ENCODE data around the gene IGFL3.
"Not testable (repeated sequence)": the region's sequence is repeated elsewhere in the genome, so short reads cannot be mapped to it uniquely, and the experiment has no call there.

Gene IGFL3

DNA sequence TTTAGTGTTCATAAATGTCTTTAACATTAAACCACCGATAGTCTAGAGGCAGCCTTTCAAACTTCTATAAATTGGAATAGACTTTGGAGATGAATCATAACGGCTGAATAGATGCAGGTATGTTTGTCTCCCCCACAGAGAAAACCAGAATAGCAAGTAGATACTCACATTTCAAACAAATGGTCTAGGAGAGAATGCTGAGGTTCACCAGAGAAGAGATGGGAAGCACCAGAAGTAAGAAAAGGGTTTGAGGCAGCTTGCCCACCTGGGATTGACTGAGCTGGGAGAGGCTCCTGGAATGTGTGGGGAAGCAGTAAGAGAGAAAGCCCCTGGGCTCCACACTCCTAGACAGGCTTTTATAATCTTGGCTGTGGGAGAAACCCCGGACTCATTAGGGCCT is 6.4 kb downstream of the IGFL3 start:
- DNase-seq: no peak

DNA sequence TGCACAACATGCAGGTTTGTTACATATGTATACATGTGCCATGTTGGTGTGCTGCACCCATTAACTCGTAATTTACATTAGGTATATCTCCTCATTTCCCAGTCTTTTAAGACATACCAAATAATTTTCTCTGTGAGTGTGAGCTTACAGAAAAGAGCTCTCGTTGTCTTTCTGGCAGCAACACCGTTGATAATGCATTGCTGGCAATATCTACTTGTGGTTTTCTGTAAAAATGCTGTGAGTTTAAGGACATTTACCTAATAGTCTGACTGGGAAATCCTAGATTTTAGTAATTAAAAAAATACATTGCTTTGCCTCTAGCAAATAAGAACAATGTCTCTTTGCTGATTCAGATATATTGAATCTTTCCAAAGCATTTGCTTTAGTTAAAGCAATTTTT is 8.4 kb downstream of the IGFL3 start:
- no peak for DNase-seq

DNA sequence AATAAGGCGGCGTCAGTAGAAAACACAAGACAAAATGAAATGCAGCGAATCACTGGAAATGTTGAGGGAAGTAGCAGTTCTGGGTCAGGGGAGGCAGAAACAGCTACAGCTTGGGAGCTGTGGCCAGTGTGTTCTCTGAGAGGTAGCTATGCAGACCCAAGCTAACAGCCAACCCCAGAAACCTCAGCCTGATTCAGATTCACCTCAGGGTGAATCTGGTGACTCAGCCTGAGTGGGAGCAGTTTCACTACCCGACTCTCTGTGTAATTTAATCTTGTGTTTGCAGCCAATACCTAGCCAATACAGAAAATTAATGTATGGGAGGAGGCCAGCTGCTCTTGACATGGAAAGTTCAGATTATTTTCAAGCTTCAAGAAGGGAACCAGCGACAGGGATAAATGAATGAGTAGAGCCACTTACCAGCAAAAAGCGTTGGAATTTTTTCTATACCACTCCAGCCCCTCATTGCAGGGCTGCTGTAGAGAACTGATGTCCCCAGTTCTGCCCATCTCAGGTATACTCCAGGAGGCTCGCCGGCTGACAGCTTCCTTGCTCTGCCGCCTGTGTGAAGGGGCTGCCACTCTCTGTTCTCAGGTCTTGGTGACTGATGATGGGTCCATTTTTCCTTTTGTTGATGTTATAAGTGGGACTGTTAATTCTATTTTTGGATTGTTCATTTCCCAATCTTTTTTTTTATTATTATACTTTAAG is 8.9 kb downstream of the IGFL3 start:
- DNase-seq: peak; percentile 10

DNA sequence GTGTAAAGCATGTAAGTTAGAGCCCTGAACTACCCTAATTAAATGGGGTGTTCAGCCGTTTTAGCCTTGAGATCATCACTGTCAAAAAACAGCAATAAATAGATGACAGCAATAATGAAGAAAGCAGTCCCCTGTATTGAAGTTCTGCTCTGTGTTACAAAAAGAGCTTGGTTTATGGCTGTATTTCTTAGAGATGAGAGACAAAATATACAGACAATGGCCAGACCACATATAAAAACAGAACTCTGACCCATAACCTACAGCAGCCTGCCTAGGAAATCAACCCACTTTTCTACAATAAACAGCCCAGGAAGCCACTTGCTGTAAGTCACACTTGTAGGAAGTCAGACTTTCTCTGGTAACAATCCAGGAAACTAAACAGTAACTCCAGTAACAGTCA is 10.8 kb downstream of the IGFL3 start:
- no peak for DNase-seq

DNA sequence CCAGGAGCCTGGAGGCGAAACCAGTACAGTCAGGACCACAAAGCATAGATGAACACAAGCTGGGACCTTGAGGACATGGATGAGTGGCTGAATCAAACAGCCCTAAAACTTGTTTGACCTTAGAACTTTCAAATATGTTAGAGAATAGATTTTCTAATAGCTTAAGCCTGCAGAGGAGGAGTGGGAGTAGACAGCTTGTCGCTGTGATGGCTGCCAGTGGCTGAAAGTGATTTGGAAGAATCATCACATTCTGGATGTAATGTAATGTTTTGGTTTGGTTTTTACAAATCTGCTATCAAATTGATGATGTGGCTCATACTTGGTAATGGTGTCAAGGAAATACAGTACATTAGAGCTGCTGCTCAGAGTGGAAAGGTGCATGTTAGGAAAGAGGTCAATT is 12.0 kb downstream of the IGFL3 start:
- no peak for DNase-seq

DNA sequence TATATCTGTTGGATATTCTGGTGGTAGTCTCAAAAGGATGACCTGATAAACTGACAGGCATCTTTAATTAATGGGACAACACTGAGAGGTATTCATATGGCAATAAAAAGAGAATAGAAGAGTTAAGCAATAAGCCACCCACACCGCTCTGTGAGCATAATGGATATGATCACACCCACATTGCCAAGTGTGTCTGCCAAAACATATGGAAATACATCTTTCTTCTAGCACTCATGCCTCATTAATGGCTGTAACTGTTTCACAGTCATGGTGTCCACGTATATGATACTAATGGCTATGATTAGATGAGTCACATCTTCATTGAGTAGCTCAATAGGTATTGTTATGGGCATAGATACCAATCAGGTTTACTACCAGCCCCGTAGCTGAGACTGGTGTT is 13.1 kb downstream of the IGFL3 start:
- DNase-seq: no peak

DNA sequence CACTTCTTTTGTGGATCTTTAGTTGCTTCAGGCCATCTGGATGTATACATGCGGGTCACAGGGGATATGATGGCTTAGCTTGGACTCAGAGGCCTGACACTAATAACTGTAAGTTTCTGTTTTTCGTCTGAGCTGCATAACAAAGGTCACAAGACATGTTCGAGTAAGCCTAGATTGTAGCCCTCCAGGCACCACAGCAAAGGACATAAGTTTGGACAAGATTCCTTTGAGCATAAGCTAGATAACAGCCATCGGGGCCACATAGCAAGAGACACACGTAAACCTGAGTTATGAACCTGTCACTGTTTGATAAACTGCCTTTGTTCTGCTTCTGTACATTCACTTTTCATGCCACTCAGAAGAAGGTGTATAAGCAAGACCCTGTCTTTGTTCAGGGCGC is 14.6 kb downstream of the IGFL3 start:
- no peak for DNase-seq

DNA sequence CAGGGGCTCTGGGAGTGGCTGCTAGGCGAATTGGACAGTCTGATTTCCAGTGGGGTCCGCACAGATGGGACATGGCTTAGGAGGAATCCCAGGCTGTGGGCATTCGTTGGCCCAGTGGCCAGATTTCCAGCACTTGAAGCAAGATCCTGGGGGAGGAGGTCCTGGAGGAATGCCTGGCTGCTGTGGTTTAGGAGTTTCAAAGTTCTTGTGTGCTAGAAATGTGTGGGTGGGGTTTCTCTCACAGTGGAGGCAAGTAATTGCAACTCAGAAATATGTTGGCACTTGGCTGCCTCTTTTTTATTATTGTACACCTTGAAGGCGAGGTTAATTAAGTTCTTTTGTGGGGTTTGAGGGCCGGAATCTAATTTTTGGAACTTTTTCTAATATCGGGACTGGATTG is 17.1 kb downstream of the IGFL3 start:
- DNase-seq: no peak

DNA sequence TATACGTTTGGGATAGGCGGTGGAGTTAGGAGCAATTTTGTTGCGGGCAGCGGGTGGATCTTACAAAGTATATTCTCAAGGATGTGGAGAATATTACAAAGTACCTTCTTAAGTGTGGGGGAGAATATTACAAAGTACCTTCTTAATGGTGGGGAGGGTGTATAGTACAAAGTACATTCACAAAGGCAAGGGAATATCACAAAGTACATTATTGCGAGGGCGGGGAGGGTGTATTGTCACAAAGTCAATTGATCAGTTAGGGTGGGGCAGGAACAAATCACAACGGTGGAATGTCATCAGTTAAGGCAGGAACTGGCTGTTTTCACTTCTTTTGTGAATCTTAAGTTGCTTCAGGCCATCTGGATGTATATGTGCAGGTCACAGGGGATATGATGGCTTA is 22.2 kb downstream of the IGFL3 start:
- not testable (repeated sequence) for DNase-seq

DNA sequence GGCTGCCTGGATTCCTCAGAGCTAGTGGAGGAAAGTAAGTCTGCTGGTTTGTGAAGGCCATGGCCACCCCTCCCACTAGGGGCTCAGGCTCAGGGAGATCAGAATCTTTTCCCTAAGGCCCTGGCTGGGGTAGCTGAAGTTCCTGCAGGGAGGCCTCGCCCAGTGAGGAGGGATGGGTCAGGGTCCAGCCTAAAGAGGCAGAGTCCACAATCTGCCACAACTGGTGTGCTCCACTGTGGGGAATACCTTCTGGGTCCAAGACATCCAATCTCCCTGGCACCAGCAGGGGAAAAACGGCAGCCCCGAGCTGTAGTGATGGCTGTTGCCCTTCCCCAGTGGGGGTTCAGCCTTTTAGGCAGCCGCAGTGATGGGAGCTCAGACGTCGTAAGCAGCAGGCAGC is 23.2 kb downstream of the IGFL3 start:
- DNase-seq: no peak

DNA sequence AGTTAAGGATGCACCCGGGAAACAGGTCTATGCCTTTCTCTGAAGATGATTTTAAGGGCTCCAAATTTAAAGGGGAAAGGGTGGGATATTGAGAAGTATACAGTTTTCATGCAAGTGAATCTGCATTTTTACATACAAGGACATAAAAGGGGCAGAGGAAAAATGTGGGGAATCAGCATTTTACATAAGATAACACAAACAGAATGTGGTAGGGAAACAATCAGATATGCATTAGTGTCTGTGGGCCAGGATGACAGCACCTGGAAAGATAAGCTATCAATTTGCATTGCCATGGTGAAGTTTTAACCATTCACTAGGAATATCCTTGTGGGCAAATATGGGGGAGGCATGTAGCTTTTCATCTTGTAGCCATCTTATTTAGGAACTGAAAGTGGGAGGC is 24.1 kb downstream of the IGFL3 start:
- DNase-seq: no peak

DNA sequence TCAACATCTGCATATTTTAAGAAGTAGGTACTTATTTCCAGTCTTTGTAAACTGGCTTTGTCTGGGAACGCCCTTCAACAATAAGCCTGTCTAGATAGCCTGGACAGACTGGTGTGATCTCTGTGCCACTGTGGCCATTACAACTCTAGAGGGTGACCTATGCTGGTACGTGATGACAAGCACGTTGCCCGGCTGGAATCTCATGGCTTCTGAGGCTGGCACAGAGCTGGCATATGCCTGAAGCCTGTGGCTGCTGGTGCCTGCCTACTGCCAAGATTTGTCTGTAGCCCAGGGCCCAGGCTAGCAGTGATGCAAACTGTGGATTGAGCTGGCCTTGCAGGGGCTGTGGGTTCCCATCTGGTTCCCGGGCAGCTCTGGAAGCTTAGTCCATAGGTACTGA is 34.0 kb downstream of the IGFL3 start:
- DNase-seq: no peak

DNA sequence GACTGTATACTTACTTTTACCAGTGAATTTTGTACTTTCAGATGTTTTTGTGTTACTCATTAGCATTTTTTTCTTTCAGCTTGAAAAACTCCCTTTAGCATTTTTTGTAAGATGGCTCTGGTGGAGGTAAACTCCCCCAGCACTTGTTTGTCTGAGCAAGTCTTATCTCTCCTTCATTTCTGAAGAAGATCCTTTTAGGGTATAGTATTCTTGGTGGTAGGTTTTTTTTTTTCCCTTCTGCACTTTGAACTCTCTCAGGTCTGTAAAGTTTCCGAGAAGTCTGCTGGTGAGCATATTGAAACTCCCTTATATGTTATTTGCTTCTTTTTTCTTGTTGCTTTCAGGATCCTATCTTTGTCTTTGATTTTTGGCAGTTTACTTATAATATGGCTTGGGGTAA is 35.1 kb downstream of the IGFL3 start:
- no peak for DNase-seq

DNA sequence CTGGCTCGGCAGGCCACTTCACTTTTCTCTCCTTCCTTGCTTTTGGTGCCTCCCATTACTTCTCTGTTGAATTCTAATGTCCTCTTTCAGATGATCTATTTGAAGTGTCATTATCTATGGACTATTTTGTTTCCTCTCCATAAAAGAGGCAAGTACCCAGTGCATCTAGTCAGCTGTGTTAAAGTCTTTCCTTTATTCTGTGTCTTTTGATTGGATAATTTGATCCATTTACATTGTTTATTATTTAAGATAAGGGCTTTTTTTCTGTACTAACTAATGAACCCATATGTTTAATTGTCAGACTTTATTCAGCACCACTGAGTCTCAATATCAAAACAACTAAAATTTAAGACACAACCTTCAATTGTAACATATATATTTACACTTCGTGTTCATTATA is 36.4 kb downstream of the IGFL3 start:
- DNase-seq: no peak

DNA sequence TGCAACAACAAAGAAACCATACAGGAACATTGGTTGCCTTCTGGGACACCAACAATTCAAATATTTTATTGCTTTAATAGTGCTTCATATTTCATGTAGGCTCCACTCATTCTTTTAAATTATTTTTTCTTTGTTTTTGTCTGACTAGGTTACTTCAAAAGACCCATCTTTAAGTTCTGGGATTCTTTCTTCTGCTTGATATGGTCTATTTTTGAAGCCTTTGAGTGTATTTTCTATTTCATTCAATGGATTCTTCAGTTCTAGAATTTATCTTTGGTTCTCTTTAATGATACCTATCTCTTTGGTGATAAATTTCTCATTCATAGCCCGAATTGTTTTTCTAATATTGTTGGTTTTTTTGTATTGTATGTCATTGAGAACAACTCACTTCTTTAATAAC is 38.6 kb downstream of the IGFL3 start:
- DNase-seq: no peak

DNA sequence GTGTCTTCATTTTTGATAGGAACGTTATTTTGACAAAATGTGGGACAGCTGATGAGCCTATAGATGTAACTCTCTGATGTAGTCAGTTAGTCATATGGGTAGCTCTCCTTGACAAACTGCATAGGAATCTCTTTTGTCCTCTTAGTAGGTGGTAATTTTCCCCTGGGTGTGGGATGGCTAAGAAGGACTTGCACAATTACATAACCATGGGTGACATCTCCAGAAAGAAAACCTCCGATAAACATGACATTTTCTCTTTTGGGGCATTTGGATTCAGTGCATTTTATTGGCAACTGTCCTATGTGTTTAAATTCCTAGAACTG is 41.8 kb downstream of the IGFL3 start:
- DNase-seq: no peak

DNA sequence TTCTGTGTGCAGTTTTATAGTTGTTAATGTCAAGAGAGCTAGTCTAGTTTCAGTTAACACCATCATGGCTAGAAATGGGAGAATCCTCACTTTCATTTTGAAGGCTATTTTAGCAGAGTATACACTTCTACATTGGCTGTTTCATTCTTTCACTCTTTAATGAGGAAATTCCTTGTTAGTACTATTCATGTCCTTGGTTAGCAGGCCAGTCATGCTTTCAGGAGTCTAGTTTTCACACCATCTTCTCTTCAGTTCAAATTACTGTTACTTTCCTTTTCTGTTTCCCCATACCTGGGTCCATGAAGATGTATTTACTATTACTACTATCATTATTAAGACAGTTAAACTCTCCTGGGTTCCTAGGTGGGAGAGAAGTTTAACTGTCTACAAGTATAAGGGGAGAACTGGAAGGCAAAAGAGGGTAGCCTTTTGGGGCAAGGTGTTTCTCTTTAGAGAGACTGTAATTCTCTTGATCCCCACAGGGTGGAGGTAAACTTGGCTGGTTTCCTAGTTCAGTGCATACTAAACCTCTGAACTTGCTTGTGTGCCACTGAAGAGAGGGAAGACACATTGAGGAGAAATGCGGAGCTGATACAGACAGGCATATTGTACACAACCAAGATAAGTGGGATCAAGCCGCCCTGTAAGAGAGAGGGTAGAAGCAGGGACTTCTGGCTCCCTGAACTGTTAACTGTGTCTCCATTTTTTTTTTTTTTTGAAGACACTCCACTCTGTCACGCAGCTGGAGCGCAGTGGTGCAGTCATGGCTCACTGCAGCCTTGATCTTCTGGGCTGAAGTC is 42.4 kb downstream of the IGFL3 start:
- peak; percentile 41 for DNase-seq

DNA sequence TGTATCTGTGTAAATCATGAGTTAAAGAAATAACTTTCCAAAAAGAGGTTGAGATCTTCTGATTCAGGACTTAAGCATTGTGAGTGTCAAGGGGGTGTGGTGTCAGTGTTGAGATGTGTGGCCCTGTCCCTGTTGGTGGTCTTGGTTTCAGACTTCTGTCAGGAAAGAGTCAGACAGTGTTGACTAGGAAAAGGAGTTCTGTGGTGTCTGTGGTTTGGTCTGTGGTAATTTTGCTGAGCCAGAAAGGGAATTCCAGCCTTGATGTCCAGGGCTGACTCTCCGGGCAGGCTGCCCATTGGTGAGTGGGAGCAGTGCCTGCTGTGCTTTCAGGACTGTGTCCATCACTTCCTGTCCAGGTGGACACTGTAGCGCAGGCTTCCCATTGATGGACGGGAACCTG is 43.9 kb downstream of the IGFL3 start:
- no peak for DNase-seq

DNA sequence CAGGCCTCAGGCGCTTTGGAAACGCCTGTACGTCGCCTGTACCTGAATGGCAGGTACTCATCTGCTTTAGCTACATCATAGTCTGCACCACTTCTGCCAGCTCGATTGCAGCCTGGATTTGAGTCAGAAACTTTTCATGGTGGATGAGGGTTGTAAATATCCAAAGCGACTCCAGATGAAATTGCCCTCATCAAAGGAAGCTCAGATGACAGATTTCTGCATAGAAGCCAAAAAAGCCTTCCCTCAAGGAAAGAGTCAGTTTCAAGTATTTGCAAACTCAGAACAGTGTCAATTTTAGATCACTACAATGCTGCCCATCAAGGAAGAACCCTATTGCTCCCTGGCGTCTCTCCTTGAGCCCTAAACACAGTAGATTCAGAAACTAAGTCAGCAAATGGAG is 44.9 kb downstream of the IGFL3 start:
- DNase-seq: no peak

DNA sequence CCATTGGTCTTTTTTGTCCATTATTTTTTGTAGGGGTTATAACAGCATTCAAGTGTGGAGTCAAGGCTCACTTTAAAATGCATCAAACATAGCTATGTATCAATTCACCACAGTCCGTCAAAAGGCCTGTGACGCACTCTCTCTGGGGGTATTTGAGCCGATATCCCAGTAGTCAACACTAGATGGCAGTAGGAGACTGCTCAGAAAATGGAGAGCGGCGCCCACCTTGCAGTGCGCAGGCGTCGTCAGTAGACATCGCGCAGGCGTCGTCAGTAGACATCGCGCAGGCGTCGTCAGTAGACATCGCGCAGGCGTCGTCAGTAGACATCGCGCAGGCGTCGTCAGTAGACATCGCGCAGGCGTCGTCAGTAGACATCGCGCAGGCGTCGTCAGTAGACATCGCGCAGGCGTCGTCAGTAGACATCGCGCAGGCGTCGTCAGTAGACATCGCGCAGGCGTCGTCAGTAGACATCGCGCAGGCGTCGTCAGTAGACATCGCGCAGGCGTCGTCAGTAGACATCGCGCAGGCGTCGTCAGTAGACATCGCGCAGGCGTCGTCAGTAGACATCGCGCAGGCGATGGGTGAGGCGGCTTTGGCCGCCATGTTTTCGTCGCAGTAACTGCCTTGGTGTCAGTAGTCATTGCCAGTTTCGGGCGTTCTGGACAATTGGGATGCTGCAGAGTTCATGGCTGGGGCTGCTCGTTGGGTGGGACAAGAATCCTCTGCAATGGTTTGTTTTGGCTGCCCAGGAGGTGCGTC is 45.7 kb downstream of the IGFL3 start:
- peak; percentile 64 for DNase-seq

DNA sequence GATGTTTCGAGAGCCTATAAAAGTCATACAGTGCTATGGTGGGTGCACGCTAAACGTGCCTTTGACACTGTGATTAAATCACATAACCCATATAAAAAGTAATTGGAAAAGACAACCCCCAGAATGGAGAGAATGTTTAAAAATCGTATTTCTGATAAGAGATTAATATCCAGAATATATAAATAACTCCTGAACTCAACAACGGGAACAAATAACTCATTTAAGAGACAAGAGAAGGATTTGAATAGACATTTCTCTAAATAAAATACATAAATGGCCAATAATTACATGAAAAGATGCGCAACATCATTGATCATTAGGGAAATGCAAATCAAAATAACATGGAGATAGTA is 46.7 kb downstream of the IGFL3 start:
- DNase-seq: no peak

DNA sequence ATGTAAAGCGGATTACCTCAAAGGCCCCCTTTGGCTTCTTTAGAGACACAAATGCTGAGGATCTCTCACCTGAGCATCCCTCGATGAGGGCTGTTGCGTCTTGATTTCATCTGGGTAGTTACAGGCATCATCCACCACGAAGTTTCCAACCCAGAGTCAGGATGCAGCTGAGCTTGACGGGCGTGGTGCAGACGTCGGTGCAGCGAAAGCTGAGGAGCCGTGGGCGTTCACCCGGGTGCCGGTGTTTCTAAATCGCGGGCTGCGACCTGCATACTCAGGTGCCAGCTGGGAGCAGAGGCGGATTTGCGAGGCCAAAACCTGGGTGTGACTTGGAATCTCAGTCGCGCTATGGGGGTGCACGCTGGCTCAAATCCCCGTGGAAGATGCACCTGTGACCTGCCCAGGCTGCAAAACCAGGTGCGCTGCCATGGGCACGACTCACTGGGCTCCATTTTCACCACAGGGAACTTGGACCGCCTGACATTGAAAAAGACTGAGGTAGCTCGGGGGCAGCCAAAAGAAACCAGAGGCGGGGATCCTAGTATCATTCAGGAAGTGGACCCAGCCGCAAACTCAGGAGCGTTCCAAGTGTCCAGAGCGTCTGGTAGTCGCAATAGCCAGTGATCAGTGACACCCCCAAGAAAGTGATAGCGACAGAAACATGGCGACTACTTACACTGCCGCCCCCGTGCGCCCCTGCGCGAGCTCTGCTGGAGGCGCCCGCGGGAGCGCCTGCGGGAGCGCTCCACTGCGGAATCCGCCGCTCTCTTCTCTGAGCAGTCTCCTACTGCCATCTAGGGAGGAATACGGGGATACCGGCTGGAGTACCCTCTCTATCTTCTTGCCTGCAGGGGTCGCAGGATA is 47.3 kb downstream of the IGFL3 start:
- peak; percentile 88 for DNase-seq
